ENCODE measurements around the gene AASDHPPT. TPM values are rescaled to one million over a fixed set of nuclear protein-coding genes. Genes with fewer than 3 reads are reported as not detected.

The AASDHPPT gene
- total and polyA plus RNA-seq, 4 donors, result 13.1 to 29.9 (median 21.6) TPM

DNA sequence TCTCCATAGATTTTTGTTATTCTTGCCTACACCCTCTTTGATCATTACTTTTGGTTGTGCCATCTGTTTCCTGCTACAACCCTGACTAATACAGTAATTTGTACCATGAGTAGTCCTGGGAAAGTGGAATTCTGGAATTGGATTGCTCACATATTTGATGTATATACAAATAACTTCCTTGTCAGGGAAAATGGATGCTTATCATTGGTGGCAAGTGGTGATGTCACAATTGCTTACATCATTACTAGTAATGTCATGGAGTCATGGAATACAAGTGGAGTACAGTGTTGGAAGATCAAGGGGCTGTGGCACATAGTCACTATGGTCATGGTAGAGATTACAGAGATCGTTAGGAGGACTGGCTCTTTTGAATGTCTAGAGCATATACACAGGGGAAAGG, 24.4 kb downstream of the AASDHPPT start:
- H3K27me3 ChIP-seq (ENCODE audit: control insufficient read depth in 4 of 4, insufficient read depth in 4 of 4, low read length in 3 of 4), result no peaks in the 10 kb centered on the region
- no peak for TF ChIP-seq TAF1 (conservative IDR thresholded peaks at IDR 0.05)
- no peak for TF ChIP-seq RAD21 (IDR thresholded peaks at IDR 0.05)
- no peak for TF ChIP-seq GABPA (IDR thresholded peaks at IDR 0.05 in 1 of 2, conservative IDR thresholded peaks at IDR 0.05 in 1 of 2)
- no peak for TF ChIP-seq NR2F2 (IDR thresholded peaks at IDR 0.05)
- TF ChIP-seq JUND (IDR thresholded peaks at IDR 0.05), result no peak
- TF ChIP-seq FOXA2 (IDR thresholded peaks at IDR 0.05), result no peak
- no peak for TF ChIP-seq MAX (IDR thresholded peaks at IDR 0.05)
- TF ChIP-seq, protein P1, sequence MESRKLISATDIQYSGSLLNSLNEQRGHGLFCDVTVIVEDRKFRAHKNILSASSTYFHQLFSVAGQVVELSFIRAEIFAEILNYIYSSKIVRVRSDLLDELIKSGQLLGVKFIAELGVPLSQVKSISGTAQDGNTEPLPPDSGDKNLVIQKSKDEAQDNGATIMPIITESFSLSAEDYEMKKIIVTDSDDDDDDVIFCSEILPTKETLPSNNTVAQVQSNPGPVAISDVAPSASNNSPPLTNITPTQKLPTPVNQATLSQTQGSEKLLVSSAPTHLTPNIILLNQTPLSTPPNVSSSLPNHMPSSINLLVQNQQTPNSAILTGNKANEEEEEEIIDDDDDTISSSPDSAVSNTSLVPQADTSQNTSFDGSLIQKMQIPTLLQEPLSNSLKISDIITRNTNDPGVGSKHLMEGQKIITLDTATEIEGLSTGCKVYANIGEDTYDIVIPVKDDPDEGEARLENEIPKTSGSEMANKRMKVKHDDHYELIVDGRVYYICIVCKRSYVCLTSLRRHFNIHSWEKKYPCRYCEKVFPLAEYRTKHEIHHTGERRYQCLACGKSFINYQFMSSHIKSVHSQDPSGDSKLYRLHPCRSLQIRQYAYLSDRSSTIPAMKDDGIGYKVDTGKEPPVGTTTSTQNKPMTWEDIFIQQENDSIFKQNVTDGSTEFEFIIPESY (IDR thresholded peaks at IDR 0.05), result no peak
- TF ChIP-seq YY1 (IDR thresholded peaks at IDR 0.05), result no peak
- no peak for TF ChIP-seq ATF3 (IDR thresholded peaks at IDR 0.05)
- H3K27ac ChIP-seq (ENCODE audit: low read depth in 1 of 2, low read length in 2 of 2), result no peak overlapping the region
- H3K36me3 ChIP-seq (ENCODE audit: control insufficient read depth in 4 of 4, insufficient read depth in 3 of 4, low read depth in 1 of 4, low read length in 3 of 4), result peaks cover 0 to 17% (median 15%) of the 10 kb centered on the region in 4 donors
- 91% methylated on average over 1 of the region's 1 CpG for whole genome bisulfite sequencing
- H3K4me1 ChIP-seq (ENCODE audit: control insufficient read depth in 4 of 4, insufficient read depth in 4 of 4, low read length in 3 of 4), result no peaks in the 10 kb centered on the region
- H3K4me3 ChIP-seq (ENCODE audit: low read depth in 1 of 3, low read length in 3 of 3), result no peak overlapping the region
- DNase-seq (ENCODE audit: low spot score), result no peak
- H3K9ac ChIP-seq (ENCODE audit: low read depth in 1 of 2, low read length in 2 of 2), result no peak overlapping the region
- no peaks in the 10 kb centered on the region for H3K9me3 ChIP-seq (ENCODE audit: control insufficient read depth in 4 of 4, low read length in 3 of 4)

DNA sequence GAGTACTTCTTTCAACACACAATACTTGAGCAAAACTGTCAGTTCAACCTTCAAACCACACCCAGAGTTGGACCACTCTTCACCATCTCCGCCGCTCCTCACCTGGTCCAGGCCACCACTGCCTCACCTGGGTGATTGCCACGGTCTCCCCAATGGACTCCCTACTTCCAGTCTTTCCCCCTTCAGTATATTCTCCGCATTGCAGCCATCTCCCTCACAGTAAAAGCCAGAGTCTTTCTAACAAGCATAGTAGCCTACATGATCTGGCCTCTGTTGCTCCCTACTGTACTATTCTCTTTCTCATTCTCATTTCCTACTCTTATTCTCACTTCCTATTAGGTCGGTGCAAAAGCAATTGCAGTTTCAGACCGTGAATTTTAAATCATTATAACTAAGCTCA, 28.5 kb downstream of the AASDHPPT start:
- no peak for TF ChIP-seq HNF4A (conservative IDR thresholded peaks at IDR 0.05)
- no peak for TF ChIP-seq EGR1 (IDR thresholded peaks at IDR 0.05; ENCODE audit: low read depth in 2 of 2)
- TF ChIP-seq YY1 (IDR thresholded peaks at IDR 0.05), result no peak
- TF ChIP-seq ATF3 (IDR thresholded peaks at IDR 0.05), result no peak
- TF ChIP-seq GABPA (IDR thresholded peaks at IDR 0.05 in 1 of 2, conservative IDR thresholded peaks at IDR 0.05 in 1 of 2), result no peak
- TF ChIP-seq, protein P1 (IDR thresholded peaks at IDR 0.05), result no peak
- TF ChIP-seq REST (IDR thresholded peaks at IDR 0.05), result no peak
- no peak for TF ChIP-seq RXRA (IDR thresholded peaks at IDR 0.05)
- no peak for TF ChIP-seq FOXA2 (IDR thresholded peaks at IDR 0.05)
- no peak overlapping the region for H3K4me3 ChIP-seq (ENCODE audit: low read depth in 1 of 3, low read length in 3 of 3)
- H3K9me3 ChIP-seq (ENCODE audit: control insufficient read depth in 4 of 4, low read length in 3 of 4), result no peaks in the 10 kb centered on the region

More for the DNA sequence above, 28.5 kb downstream of the AASDHPPT start:
- DNase-seq (ENCODE audit: low spot score), result no peak
- H3K27ac ChIP-seq (ENCODE audit: low read depth in 1 of 2, low read length in 2 of 2), result no peak overlapping the region
- 85% methylated on average over 6 of the region's 6 CpGs for WGBS
- no peak overlapping the region for H3K9ac ChIP-seq (ENCODE audit: low read depth in 1 of 2, low read length in 2 of 2)
- no peaks in the 10 kb centered on the region for H3K4me1 ChIP-seq (ENCODE audit: control insufficient read depth in 4 of 4, insufficient read depth in 4 of 4, low read length in 3 of 4)
- no peaks in the 10 kb centered on the region for H3K36me3 ChIP-seq (ENCODE audit: control insufficient read depth in 4 of 4, insufficient read depth in 3 of 4, low read depth in 1 of 4, low read length in 3 of 4)
- H3K27me3 ChIP-seq (ENCODE audit: control insufficient read depth in 4 of 4, insufficient read depth in 4 of 4, low read length in 3 of 4), result no peaks in the 10 kb centered on the region
